ENCODE measurements around the gene WDR41.
"Not testable (repeated sequence)": the region's sequence is repeated elsewhere in the genome, so short reads cannot be mapped to it uniquely, and the experiment has no call there.

Gene WDR41

GRCh38 chr5:77398896-77399295, 93.2 kb downstream of the WDR41 start:
- no peak for DNase-seq

GRCh38 chr5:77398458-77398857, 93.7 kb downstream of the WDR41 start:
- DNase-seq, result no peak

GRCh38 chr5:77397686-77398292, 94.3 kb downstream of the WDR41 start:
- DNase-seq, result no peak

- DNase-seq, result no peak
These were observed 96.1 kb downstream of the WDR41 start for GRCh38 chr5:77396017-77396416.

GRCh38 chr5:77394064-77394715, 97.9 kb downstream of the WDR41 start:
- DNase-seq, result no peak

- no peak for DNase-seq
These were observed 100.8 kb downstream of the WDR41 start for GRCh38 chr5:77391240-77391765.

- DNase-seq, result no peak
These were observed 101.3 kb downstream of the WDR41 start for GRCh38 chr5:77390795-77391194.

- no peak for DNase-seq
These were observed 101.9 kb downstream of the WDR41 start for GRCh38 chr5:77390221-77390620.

- no peak for DNase-seq
These were observed 102.4 kb downstream of the WDR41 start for GRCh38 chr5:77389746-77390145.

- DNase-seq, result not testable (repeated sequence)
These were observed 105.8 kb downstream of the WDR41 start for GRCh38 chr5:77386340-77386739.

GRCh38 chr5:77383336-77383735, 108.8 kb downstream of the WDR41 start:
- DNase-seq, result not testable (repeated sequence)
